HG03571 (cell line): Measurements from ENCODE around the gene NUP62.

Experiments
- ATAC-seq: cut with Tn5 transposase; IDR thresholded peaks from one replicate; pipeline ENCODE4 v1.9.1; 2021; ENCODE audit not compliant: unreplicated experiment

Gene NUP62

DNA sequence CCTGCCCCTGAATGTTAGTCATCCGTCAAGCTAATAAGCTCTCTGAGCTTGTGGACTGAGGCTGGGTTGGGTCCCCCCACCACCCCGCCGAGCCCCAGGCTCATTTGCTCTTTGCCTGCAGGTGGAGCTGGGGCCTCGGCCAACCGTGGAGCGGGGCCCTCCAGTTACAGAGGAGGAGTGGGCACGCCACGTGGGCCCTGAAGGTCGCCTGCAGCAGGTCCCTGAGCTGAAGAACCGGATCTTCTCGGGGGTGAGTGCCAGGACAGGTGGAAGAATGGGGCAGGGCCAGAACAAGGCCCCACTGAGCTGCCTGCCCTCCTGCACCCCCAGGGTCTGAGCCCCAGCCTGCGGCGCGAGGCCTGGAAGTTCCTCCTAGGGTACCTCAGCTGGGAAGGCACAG is 46.7 kb downstream of the NUP62 start:
- no peak for ATAC-seq

DNA sequence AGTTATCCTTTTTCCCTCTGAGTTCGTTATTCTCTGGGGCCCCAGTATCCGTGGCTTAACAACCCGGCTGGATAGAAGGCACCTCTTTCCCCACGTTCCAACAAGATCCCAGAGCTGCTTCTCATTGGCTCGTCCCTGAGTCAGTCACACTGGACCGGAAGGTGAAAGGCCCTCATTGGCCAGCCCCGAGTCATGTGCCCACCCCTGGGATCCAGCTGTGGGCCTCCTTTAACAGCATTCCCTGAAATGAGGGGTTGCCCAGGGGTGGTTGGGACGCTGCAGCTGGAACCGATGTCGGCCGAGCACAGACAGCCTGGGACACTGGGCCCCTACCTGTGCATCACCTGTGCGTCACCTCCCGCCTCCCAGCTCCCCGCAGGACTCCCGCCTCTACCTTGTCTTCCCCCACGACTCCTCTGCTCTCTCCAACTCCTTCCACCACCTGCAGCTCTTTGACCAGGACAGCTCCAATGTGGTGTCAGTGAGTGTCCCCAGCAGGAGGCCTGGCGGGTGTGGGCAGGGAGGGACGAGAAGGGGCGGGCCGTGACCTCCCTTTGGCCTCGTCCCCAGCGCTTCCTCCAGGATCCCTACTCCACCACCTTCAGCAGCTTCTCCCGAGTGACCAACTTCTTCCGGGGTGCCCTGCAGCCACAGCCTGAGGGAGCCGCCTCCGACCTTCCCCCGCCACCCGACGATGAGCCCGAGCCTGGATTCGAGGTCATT is 47.5 kb downstream of the NUP62 start:
- no peak for ATAC-seq

DNA sequence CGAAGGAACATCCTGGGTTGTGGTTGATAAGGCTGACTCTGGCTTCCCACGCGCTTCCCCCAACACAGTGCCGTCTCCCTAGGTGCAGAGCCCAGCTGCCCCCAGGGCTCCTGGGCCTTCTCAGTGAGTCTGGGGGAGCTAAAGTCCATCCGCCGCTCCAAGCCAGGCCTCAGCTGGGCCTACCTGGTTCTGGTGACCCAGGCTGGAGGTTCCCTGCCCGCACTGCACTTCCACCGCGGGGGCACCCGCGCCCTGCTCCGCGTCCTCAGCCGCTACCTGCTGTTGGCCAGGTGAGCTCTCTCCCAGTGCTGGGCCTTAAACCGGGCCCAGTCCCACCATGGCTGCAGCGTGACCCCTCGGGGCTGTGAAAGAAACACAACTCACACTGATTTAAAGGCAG is 48.1 kb downstream of the NUP62 start:
- ATAC-seq: no peak

DNA sequence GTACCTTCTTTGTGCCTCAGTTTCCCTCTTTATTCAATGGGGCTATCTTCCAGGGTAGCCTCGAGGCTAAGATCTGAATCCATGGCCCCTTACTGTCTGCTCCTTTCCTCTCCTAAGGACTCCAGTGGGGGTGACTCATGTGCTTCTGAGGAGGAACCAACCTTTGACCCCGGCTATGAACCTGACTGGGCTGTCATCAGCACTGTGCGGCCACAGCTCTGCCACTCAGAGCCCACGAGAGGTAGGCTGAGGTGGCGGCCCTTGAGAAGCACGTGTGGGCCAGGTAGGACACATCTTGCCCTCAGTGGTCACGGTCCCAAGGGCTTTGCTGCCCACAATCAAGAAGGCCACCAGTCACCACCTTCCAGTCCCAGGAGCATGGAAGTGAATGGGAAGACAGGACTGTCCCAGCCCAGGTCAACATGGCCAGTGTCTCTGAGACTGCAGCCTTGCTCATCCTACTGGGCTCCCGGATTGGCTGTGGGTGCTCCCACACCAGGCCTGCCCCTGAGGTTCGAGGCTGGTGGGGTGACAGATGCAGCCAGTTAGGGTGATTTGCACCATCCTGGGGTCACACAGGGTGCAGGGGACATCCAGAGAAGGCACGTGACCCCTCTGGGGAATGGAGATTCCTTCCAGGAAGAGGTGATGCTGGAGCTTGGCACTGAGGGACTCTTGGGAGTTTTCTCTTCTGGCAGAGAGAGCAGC is 49.0 kb downstream of the NUP62 start:
- ATAC-seq: no peak

DNA sequence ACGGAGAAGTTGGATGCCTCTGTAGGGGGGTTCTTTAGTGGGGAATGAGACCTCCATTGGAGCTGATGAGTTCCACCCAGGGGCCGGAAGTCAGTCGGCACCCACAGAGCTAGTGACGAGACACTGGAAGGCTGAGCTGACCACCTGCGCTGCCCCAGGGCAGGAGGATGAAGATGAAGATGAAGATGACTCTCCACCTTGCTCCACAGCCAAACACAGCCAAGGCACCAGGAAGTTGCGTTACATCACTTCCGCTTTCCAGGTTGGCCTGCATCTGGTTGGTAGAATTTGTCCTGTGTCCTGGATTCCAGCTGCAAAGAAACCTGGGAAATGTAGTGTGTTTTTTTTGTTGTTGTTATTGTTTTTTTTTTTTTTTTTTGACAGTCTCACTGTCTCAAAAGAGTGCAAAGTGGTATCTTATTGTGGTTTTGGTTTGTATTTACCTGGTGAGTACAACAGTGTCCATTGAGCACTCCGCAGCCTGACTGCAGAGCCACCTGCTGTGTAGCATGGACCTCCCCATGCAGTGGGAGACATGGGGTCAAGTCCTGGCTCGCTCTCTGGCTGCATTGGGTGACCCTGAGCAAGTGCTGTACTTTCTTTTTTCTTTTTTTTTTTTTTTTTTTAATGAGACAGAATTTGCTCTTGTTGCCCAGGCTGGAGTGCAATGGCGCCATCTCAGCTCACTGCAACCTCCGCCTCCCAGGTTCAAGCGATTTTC is 49.9 kb downstream of the NUP62 start:
- ATAC-seq: no peak

DNA sequence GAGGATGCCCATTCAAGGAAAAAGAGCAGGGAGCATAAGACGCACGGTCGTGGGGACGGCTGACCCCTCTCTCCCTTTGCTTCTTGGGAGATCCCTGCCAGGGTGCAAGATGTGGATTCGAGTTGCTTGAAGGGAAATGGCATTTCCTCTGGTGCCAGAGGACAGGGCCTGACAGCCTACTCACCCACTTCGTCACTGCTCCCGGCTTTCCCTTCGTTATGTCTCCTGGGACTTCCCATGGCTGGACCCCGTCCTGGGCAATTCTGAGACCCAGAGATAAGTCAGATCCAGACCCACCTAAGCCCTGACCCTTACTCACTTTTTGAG is 50.6 kb downstream of the NUP62 start:
- no peak for ATAC-seq

DNA sequence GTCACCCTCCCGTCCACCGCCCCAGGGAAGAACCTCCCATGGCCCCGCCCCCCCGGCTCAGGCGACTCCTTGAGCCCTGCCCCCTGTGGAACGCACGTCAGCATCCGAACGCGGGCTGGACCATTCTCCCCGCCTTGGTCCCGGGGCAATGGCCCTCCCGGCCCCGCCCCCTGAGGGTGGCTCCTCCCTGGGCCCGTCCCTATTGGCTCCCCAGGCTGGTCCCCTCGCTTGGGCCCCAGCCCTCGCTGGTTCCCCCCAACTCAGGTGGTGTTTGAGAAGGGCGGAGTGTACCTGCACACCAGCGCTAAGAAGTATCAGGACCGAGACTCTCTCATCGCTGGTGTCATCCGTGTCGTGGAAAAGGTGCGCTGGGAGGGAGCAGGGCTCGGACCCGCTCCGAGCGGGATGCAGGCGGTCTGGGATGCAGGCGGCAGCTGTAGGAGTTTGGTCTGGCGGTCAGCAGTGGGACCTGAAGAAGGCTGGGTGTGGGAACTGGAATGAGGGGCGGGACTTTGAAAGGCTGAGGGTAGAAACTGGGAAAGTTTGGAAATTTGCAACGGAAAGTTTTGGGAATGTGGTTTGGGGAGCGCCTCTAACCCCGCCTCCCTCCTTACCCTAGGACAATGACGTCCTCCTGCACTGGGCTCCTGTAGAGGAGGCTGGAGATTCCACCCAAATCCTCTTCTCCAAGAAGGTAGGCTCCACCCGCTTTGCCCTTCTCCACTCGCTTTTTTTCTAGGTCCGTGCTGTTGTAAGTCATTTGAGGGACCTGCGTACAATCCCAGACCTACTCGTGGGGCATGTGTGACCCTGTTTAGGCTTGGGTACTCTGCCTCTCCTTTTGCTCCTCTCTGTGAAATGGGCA is 51.2 kb downstream of the NUP62 start:
- ATAC-seq: peak; percentile 43

DNA sequence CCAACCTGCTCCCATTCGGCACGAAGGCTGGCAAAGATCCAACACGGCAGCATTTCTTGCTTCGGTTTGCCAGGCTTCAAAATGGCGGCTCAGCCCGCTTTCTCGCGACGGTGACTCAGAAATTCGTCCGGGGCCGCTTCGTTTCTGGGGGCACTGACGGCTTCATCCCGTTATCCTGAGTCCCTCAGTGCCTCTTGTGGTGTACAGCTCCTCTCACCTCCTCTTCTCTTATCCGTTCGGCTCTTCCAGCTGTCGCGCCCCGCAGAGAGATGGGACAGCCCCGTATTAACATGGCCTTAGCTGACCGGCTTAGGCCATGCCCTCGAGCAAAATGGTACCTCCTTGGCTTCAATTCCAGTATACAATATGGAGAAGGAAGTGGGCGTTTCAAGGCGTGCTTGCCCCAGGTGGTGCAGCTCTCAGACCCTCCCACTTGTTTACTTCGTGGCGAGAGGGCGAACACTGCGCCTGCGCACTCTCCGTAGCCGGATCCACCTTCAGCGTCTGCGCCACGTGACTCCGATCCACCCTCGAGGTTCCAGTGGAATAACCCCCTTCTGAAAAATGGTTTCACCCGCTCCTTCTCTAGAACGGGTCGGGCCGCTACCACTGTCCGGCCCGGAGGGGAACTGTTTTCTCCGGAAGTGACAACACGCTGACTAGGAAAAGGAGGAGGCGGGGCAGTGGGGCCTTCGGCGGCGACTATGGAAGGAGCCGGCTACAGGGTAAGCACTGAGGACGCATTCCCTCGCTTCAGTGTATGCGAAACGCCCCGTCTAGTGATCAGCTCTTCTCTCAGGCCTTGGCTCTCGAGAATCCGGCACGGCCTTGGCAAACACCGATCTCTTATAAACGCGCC is 52.1 kb downstream of the NUP62 start, which contains the start of the genes AKT1S1 and TBC1D17:
Gene AKT1S1 (minus strand): TSS at position 336 of the 859 bp plus-strand sequence. CDS start 4,060 bp downstream, outside the sequence.
Gene TBC1D17 (plus strand): TSS at position 683 of the 859 bp plus-strand sequence. CDS start 22 bp downstream, at position 705.
- peak; percentile 52 for ATAC-seq

DNA sequence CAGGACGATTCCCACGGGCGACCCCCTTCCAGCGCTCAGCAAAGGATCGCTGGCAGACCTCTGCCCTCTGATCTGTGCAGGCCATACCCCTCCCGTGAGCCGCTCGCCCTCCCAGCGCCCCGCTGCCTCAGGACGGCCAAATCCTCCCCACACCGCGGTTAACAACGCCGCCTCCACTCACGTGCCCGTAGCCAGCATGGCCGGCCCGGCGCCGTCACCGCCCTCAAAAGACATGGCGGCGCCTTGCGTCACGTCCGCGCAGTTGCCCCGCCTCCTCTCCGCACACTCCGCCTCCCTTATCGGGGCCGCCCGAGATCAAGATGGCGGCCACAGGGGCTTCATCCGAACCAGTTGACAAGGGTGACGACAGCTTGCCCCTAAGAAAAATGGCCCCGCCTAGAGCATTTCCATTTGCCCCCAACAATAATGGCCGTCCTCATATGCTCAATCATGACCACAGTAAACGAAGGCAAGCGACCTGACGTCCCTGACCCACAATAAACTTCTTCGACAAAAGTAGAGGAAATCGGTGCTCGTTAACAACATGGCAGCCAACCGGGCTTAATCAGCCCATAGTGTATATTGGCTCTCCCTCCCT is 52.8 kb downstream of the NUP62 start:
- ATAC-seq: peak; percentile 45

DNA sequence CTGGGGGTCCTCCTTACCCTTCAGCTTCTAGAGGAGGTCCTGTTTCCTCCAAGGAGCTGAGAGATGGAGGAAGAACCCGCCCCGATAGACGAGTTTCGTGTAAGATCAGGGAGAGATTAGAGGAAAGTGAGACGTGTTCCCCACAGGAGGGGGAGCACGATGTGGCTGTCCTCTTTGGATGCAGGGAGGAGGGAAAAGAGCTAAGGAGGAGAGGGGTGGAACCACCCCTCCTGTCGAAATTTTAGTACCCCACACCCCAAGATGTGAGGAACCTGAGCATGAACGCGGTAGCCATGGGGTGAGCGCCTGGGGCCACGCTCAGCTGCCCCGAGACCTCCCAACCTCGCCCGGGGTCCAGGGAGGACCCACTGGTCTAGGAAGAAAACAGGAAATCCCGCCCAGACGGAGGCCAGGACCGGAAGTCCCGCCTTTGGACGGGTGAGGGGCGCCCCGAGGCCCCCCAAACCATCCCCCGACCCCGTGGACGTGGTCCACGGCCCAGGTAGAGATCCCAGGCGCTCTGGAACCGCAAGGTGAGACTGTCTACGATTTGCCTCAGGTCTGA is 53.4 kb downstream of the NUP62 start:
- ATAC-seq: no peak

DNA sequence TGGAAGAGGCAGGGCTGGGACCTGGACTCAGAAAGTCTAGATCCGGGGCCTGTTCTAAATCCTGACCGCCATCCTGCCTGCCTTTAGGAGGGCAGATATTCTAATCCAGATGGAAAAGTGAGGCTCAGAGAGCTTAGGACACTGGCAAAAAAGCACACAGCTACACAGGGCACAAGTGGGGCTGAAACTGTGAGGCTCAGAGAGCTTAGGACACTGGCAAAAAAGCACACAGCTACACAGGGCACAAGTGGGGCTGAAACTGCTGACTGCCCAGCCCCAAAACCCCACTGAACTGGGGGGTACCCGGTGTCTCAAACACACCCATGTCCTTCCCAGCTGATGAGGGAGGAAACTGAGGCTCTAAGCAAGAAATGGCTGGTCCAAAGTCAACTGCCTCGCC is 54.1 kb downstream of the NUP62 start:
- no peak for ATAC-seq

DNA sequence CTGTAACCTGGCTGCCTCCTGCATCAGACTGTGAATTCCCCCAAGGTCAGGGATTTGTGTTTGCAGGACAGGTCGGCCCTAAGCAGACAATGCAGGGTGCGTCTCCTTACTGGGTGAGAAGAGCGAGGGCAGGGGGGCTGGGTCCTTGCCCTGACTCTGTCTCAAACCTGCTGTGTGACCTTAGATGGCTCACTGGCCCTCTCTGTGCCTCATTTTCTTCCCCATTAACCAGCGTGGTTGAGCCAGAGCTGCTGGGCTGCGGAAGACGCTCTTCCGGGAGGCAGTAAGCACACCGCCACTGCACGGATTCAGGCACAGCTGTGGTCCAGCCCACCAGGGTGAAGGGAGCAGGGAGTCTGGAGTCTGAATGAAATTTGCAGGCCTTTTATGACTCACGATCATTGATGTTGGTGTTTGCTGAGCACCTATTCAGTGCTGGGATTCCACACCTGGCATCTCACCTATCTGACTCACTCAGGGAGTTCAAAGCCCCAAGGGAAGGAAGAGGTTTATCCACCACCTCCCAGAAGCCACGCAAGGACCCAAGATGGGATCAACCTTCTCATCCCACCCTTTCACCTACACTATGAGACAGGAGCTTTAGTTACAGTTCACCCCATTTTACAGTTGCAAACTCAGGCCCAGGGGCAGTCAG is 54.7 kb downstream of the NUP62 start:
- no peak for ATAC-seq

DNA sequence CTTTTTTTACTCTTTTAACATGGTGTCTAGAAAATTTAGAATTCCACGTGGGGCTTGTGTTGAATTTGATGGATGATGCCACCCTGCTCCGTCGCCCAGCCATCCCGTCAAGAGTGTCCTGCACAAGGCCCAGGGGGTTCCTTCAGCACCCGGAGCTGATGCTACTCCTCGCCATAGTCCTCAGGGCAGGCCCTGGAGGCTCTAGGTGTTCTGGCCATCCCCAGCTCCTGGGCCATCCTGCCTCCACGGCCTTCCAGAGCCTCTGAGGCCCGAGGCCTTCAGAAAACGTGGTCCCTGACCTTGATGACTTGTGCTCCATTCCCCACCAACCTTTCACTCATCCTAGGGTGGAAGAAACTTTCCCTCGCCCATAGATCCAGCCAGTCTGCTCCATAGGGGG is 55.5 kb downstream of the NUP62 start:
- no peak for ATAC-seq

DNA sequence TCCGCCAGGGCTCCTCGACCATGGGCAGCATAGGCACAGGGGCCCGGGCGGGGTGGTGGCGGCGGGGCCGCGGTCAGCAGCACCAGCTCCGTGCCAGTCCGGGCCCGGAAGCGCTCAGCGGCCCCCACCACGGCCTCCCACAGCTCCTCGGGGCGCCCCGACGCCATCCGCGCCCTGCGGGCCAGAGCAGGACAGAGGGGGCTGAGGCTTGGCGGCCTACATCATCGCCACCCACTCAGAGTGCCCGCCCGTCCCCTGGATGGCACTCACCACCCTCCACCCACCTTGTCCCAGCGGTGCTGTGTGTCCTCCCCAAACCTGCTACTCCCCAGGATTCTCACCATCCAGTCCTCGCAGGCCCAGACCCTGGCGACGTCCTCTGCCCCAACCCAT is 56.2 kb downstream of the NUP62 start:
- ATAC-seq: no peak

DNA sequence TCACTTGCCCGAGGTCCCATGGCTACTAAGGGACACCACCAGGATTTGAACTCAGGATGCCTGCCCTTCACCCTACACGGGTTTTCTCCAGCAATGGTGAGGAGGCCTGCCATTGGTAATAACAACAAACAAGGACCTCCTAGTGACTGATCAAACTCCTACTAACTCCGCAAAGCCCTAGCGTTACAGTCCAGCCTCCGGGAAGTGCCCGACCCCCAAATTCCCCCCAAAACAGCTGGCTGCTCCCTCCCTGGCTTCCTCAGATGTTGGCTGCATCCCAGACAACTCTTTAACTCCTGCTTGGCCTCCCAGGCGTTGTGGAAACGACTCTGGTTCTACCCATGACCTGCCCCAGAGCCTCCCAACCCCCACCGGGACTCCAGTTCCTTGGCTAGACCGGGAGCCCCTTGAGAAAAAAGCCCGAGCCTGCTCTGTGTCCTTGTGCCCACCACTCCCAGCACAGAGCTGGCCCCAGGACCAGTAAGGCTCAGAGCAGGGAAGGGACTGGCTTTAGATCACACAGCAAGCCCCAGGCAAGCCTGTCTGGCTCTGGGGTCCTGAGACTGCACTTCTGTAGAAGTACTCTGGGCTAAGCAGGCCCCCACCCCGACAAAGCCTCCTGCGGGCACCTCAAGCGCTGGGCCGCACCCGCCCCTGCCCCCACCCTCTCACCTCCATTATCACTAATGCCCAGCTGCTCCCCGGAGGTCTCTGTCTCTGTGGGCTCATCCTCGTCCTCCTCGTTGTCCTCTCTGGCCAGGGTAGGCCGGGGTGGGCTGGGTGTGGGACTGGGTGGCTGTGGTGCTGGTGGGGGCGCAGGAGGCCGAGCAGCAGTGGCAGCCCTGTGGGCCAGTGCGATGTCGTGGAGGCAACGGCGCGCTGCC is 56.8 kb downstream of the NUP62 start:
- no peak for ATAC-seq

DNA sequence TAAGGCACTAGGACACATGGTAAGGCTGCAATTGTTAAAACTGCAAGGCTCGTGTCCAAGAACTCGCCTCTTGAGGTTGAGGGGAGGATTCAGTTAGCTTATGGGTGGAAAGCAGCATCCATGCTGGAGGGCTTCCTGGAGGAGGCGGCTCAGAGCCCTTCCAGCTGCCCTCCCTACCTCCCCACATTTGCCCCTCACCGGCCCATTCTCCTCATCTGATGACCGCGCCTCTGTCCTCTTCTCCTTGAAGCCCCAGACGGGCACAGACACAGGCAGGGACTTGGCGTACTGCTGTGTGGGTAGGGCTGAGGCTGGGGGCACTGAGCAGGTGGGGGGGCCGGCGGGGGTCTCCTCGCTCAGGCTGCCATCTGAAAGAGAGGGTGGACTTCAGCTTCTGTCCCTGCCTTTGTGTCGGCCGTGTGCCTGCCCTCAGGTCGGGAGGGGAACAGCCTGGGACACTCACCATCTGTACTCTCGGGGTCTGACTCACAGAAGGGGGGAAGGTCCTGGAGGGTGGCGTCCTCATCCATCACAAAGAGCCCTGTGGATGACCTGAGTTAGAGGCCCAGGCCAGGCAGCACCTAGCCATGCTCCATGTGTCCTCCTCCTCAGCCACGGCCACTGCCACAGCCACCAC is 57.8 kb downstream of the NUP62 start:
- no peak for ATAC-seq

DNA sequence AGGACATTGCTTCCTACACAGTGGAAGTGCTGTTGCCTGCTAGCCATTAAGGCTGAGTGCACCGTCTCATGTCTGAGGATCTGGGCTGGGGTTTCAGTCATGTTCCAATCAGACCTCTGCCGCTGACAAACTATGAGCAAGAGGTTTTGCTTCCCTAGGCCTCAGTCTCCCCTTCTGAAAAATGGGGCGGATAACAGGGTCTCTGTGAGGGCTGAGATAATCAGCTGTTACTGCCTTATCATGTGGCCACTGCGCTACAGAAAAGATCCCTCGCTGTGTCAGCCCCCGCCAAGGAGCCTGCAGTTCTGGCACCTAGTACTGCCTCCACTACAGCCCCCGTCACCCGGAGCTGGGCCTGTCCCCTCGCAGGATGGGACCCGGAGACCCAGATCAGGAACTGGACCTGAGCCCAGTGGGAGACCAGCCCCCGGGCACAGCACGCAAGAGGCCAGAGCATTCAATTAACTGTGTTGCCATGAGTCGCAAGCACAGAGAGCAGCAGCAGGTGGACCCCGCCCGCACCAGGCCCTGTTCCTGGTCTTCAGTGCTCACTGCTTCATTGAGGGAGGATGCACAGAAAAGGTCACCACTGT is 58.9 kb downstream of the NUP62 start:
- ATAC-seq: no peak
